HL-60 (cell line): ENCODE results near the gene FAM83C.

Experiments
- DNase-seq, 2 experiments: peaks; one replicate each; pipeline ENCODE4 v3.0.0-alpha.2; 2010 to 2020; ENCODE audit warnings: low read depth in 1 of 2, low spot score in 1 of 2
- H3K27ac ChIP-seq: fragments of 250-450 bp; sonication (Bioruptor Pico); replicated peaks from 2 replicates; pipeline ENCODE4 v1.5.1; 2020; ENCODE audit warnings: mild to moderate bottlenecking, moderate library complexity
- H3K27me3 ChIP-seq: fragments of 250-450 bp; sonication (Bioruptor Pico); 2 replicates; pipeline ENCODE4 v1.5.1; 2021; ENCODE audit warnings: mild to moderate bottlenecking, moderate library complexity; ENCODE audit not compliant: insufficient read depth, poor library complexity, severe bottlenecking
- H3K4me3 ChIP-seq: replicated peaks from 2 replicates; pipeline ENCODE4 v1.5.1; 2011; ENCODE audit warnings: mild to moderate bottlenecking, control low read depth, low read length; ENCODE audit not compliant: insufficient read depth
- GABPA ChIP-seq: IDR thresholded peaks from 2 replicates; pipeline ENCODE4 v1.6.1; 2012; ENCODE audit warnings: low read depth
- POLR2AphosphoS5 ChIP-seq: IDR thresholded peaks from 2 replicates; pipeline ENCODE4 v1.6.1; 2012; ENCODE audit warnings: low read depth
- SPI1 ChIP-seq: IDR thresholded peaks from 2 replicates; pipeline ENCODE4 v1.6.1; 2012; ENCODE audit warnings: low read depth, mild to moderate bottlenecking, borderline replicate concordance
- TF ChIP-seq, protein P1 (sequence below): IDR thresholded peaks from 2 replicates; pipeline ENCODE4 v1.6.1; 2012; ENCODE audit warnings: low read depth; ENCODE audit not compliant: insufficient replicate concordance
- TF ChIP-seq, protein P2 (sequence below): IDR thresholded peaks from one replicate; pipeline ENCODE4 v1.5.1; 2011; ENCODE audit warnings: low read length, control low read depth, inconsistent platforms; ENCODE audit not compliant: insufficient read depth

FAM83C gene

DNA sequence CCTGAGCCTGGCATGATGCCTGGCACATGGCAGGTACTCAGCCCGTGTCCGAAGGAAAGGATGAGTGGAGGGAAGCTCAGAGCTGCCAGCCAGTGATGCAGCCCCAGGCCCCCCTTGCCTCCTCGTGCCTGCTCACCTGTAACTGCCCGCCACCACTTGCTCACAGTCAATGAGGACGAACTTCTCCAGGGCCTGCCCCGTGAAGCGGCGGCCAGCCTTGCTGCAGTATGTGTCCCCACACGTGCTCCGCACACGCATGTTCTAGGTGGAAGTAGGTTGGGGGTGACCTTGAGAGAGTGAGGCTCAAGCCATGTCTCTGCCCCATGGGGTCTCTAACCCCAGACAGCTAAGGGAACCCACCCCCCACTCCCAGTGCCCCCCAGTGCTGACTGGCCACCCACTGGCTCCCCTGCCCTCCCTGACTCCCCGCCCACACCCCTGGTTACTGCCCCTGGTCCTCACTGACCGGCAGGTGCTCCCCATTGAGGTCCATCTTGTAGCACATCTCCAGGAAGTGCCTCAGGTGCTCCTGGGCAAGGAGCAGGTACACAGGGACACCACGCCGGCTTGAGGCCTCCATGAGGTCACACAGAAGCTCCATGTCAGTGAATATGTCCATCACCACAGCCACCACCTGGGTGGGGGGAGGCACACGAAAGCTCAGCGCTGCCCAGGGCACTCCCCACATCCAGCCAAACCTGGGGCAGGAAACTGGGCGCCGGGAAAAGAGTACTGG, 3.7 kb downstream of the FAM83C start:
- no peak overlapping the region for H3K27ac ChIP-seq
- DNase-seq: no peak
- no peaks in the 10 kb centered on the region for H3K27me3 ChIP-seq
- TF ChIP-seq SPI1: no peak
- TF ChIP-seq POLR2AphosphoS5: no peak
- TF ChIP-seq, protein P1, sequence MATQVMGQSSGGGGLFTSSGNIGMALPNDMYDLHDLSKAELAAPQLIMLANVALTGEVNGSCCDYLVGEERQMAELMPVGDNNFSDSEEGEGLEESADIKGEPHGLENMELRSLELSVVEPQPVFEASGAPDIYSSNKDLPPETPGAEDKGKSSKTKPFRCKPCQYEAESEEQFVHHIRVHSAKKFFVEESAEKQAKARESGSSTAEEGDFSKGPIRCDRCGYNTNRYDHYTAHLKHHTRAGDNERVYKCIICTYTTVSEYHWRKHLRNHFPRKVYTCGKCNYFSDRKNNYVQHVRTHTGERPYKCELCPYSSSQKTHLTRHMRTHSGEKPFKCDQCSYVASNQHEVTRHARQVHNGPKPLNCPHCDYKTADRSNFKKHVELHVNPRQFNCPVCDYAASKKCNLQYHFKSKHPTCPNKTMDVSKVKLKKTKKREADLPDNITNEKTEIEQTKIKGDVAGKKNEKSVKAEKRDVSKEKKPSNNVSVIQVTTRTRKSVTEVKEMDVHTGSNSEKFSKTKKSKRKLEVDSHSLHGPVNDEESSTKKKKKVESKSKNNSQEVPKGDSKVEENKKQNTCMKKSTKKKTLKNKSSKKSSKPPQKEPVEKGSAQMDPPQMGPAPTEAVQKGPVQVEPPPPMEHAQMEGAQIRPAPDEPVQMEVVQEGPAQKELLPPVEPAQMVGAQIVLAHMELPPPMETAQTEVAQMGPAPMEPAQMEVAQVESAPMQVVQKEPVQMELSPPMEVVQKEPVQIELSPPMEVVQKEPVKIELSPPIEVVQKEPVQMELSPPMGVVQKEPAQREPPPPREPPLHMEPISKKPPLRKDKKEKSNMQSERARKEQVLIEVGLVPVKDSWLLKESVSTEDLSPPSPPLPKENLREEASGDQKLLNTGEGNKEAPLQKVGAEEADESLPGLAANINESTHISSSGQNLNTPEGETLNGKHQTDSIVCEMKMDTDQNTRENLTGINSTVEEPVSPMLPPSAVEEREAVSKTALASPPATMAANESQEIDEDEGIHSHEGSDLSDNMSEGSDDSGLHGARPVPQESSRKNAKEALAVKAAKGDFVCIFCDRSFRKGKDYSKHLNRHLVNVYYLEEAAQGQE: no peak
- no peak for TF ChIP-seq GABPA
- TF ChIP-seq, protein P2, sequence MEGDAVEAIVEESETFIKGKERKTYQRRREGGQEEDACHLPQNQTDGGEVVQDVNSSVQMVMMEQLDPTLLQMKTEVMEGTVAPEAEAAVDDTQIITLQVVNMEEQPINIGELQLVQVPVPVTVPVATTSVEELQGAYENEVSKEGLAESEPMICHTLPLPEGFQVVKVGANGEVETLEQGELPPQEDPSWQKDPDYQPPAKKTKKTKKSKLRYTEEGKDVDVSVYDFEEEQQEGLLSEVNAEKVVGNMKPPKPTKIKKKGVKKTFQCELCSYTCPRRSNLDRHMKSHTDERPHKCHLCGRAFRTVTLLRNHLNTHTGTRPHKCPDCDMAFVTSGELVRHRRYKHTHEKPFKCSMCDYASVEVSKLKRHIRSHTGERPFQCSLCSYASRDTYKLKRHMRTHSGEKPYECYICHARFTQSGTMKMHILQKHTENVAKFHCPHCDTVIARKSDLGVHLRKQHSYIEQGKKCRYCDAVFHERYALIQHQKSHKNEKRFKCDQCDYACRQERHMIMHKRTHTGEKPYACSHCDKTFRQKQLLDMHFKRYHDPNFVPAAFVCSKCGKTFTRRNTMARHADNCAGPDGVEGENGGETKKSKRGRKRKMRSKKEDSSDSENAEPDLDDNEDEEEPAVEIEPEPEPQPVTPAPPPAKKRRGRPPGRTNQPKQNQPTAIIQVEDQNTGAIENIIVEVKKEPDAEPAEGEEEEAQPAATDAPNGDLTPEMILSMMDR: no peak
- H3K4me3 ChIP-seq: no peak overlapping the region

DNA sequence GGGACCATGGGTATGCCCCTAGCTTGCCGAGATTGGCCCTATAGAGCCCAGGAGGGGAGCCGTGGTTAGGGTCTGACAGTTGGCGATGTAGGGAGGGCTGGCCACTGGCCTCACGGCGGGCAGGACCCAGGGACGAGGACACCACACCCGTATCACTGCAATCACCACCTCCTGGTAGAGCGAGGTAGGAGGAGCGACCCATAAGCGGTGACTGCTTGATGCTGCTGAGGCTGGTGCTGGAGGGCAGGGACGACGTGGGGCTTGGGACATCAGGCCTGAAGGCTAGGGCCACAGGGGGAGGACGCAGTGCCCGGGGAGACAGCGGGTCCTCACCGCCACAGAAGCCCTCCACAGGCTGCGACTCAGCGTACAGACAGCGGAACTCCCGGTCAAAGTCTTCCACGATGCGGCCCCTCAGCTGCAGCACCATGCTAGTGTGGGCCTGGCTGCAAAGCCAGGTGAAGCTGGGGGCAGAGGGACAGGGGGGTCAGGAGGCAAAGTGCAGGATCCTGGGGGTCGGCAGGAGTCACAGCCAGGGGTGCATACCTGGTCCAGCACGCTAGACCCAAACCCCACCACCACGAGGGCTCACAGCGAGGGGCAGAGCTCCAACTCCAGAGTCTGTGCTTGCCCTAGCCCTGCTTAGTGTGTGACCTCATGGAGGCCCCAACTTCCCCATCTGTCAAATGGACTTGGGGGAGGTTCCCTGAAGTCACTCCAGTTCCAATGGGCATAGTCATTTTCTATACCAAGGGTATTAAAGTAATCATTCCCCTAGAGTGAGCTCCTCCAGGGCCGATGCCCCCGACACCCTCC, 4.5 kb downstream of the FAM83C start:
- TF ChIP-seq GABPA: no peak
- no peak for TF ChIP-seq POLR2AphosphoS5
- TF ChIP-seq, protein P1: no peak
- TF ChIP-seq, protein P2: no peak
- no peak for TF ChIP-seq SPI1
- no peak overlapping the region for H3K27ac ChIP-seq
- no peak overlapping the region for H3K4me3 ChIP-seq
- no peaks in the 10 kb centered on the region for H3K27me3 ChIP-seq
- no peak for DNase-seq

DNA sequence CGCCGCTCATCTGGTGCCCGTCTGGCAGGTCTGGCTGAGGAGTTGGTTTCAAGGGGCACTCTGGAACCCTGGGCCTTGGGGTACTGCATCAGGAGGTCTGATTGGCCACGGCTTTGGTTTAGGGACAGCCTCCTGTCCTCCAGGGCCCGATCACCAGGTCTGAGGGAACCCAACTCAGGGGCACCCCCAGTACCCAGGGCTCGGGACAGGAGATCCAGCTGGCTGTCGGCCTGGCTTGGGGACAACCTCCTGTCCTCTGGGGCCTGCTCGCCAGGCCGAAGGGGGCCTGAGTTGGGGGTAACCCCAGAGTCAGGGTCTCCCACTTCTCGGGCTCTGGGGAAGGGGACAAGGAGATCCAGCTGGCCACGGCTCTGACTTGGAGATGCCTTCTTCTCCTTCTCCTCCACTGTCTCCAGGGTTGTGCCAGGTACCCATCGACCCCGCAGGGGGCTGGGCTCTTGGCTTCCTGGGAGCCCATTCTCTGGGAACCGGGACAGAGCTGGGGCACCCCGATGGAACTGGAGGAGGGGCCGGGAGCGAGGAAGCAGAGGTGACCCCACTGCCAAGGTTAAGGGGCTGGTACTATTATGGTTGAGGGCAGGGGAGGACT, 5.2 kb downstream of the FAM83C start:
- TF ChIP-seq, protein P1: no peak
- no peak for TF ChIP-seq GABPA
- no peak for TF ChIP-seq POLR2AphosphoS5
- TF ChIP-seq, protein P2: no peak
- no peak for TF ChIP-seq SPI1
- no peak for DNase-seq
- Histone ChIP-seq H3K4me3 (no peak overlapping the region), H3K27me3 (no peaks in the 10 kb centered on the region), H3K27ac (no peak overlapping the region)
